CD14-positive monocyte (primary cell): ENCODE measurements around the gene PI4K2B. TPM values are rescaled to one million over a fixed set of nuclear protein-coding genes. Genes with fewer than 3 reads are reported as not detected.
"Not testable (repeated sequence)": the region's sequence is repeated elsewhere in the genome, so short reads cannot be mapped to it uniquely, and the experiment has no call there.

Experiments
- DNase-seq, 3 donors: peaks; one replicate each; pipeline ENCODE4 v3.0.0-alpha.2; 2011 to 2022
- H2AFZ ChIP-seq: 2 replicates; pipeline ENCODE4 v1.6.0; 2012; ENCODE audit warnings: mild to moderate bottlenecking, low read depth, low read length, inconsistent platforms; ENCODE audit not compliant: insufficient read depth, poor library complexity, severe bottlenecking
- H3K27ac ChIP-seq, 2 donors: 1 replicate in 1 of 2; 2 replicates in 1 of 2; pipeline ENCODE4 v1.5.1; 2012 to 2013; ENCODE audit warnings: low read length in 2 of 2, control low read depth in 1 of 2, inconsistent platforms in 1 of 2, low read depth in 1 of 2, mild to moderate bottlenecking in 1 of 2
- H3K27me3 ChIP-seq, 2 donors: one replicate each; pipeline versions ENCODE4 v1.6.0 to v1.6.1; 2011 to 2013; ENCODE audit warnings: low read length in 2 of 2; ENCODE audit not compliant: control insufficient read depth in 2 of 2, insufficient read depth in 2 of 2
- H3K36me3 ChIP-seq, 2 donors: replicated peaks in 1 of 2; 1 replicate in 1 of 2; 2 replicates in 1 of 2; pipeline versions ENCODE4 v1.5.1 to v1.6.1; 2012 to 2013; ENCODE audit warnings: low read length in 2 of 2, control low read depth in 1 of 2, inconsistent platforms in 1 of 2, mild to moderate bottlenecking in 1 of 2; ENCODE audit not compliant: insufficient read depth in 2 of 2, control insufficient read depth in 1 of 2
- H3K4me1 ChIP-seq, 2 donors: 1 replicate in 1 of 2; 2 replicates in 1 of 2; pipeline versions ENCODE4 v1.5.1 to v1.6.1; 2012 to 2013; ENCODE audit warnings: low read length in 2 of 2, control low read depth in 1 of 2, inconsistent platforms in 1 of 2, mild to moderate bottlenecking in 1 of 2, moderate library complexity in 1 of 2; ENCODE audit not compliant: insufficient read depth in 2 of 2, control insufficient read depth in 1 of 2
- H3K4me2 ChIP-seq: replicated peaks from 2 replicates; pipeline ENCODE3; 2012; ENCODE audit warnings: low read length, moderate library complexity, mild to moderate bottlenecking; ENCODE audit not compliant: poor library complexity, severe bottlenecking; ENCODE audit errors: extremely low read depth
- H3K4me3 ChIP-seq, 3 experiments: fragments of 200-600 bp in 1 of 3; sonication (generic) in 1 of 3; replicated peaks in 1 of 3; 1 replicate in 2 of 3; 2 replicates in 1 of 3; pipeline ENCODE4 v1.5.1; 2011 to 2013; ENCODE audit warnings: low read length in 3 of 3, mild to moderate bottlenecking in 3 of 3, control low read depth in 2 of 3, low read depth in 2 of 3, inconsistent platforms in 1 of 3, moderate library complexity in 1 of 3
- H3K79me2 ChIP-seq: 2 replicates; pipeline ENCODE4 v1.6.0; 2012; ENCODE audit warnings: mild to moderate bottlenecking, control low read depth, inconsistent platforms, low read length, moderate library complexity; ENCODE audit not compliant: insufficient read depth
- H3K9ac ChIP-seq: 2 replicates; pipeline ENCODE4 v1.6.0; 2017; ENCODE audit warnings: low read length, mild to moderate bottlenecking; ENCODE audit not compliant: insufficient read depth, poor library complexity, severe bottlenecking
- H3K9me3 ChIP-seq, 2 donors: replicated peaks in 1 of 2; 1 replicate in 1 of 2; 2 replicates in 1 of 2; pipeline versions ENCODE4 v1.5.1 to v1.6.1; 2012 to 2013; ENCODE audit warnings: low read length in 2 of 2, control low read depth in 1 of 2; ENCODE audit not compliant: control insufficient read depth in 1 of 2, insufficient read depth in 1 of 2
- H4K20me1 ChIP-seq: 2 replicates; pipeline ENCODE4 v1.6.0; 2012; ENCODE audit warnings: mild to moderate bottlenecking, low read length, control low read depth, moderate library complexity; ENCODE audit not compliant: insufficient read depth
- H3K27ac Mint-ChIP-seq, 7 donors: one replicate each; pipeline ENCODE4 v1.8.0; 2020; ENCODE audit warnings: mild to moderate bottlenecking in 7 of 7, mixed read lengths in 7 of 7, moderate library complexity in 6 of 7, inconsistent platforms in 2 of 7
- H3K27me3 Mint-ChIP-seq, 3 donors: one replicate each; pipeline ENCODE4 v1.8.0; 2021 to 2022; ENCODE audit warnings: low read depth in 3 of 3, mild to moderate bottlenecking in 3 of 3, mixed read lengths in 3 of 3, moderate library complexity in 3 of 3, inconsistent platforms in 1 of 3
- H3K36me3 Mint-ChIP-seq, 2 donors: one replicate each; pipeline ENCODE4 v1.8.0; 2020; ENCODE audit warnings: mixed read lengths in 2 of 2, inconsistent platforms in 1 of 2, mild to moderate bottlenecking in 1 of 2
- H3K4me1 Mint-ChIP-seq: one replicate; pipeline ENCODE4 v1.8.0; 2020; ENCODE audit warnings: mild to moderate bottlenecking, mixed read lengths
- H3K4me3 Mint-ChIP-seq, 2 donors: one replicate each; pipeline ENCODE4 v1.8.0; 2020; ENCODE audit warnings: mild to moderate bottlenecking in 2 of 2, mixed read lengths in 2 of 2, moderate library complexity in 1 of 2
- H3K9me3 Mint-ChIP-seq, 7 donors: one replicate each; pipeline ENCODE4 v1.8.0; 2020 to 2022; ENCODE audit warnings: mixed read lengths in 7 of 7, mild to moderate bottlenecking in 6 of 7, moderate library complexity in 6 of 7, inconsistent platforms in 2 of 7
- WGBS: methylation state at CpG from one replicate; pipeline ENCODE4 v1.1.5; 2013; ENCODE audit warnings: missing lambda C conversion rate; ENCODE audit not compliant: insufficient coverage; 5-methylcytosine and 5-hydroxymethylcytosine counted together
- intact Hi-C, 2 donors: fragments of 100-400 bp; cut with micrococcal nuclease; formaldehyde crosslinking; loops; one replicate each; pipeline versions ENCODE4 v1.15.0 to v1.15.1; 2023
- polyA plus RNA-seq, 3 donors: library from polyadenylated mRNA; depleted of rRNA in 1 of 3; unstranded in 2 of 3; stranded (reverse) in 1 of 3; fragments of 300-500 nt in 2 of 3; fragments of >200 nt in 1 of 3; fragmentation: Illumina TruSeq in 2 of 3; gene quantifications; 1 replicate in 2 of 3; 2 replicates in 1 of 3; pipeline ENCODE4 v1.2.3, GENCODE V29; 2012 to 2021
- TF ChIP-seq, protein P1 (sequence below): fragments of 200-600 bp; IDR thresholded peaks from one replicate; pipeline ENCODE4 v1.8.0; 2022; ENCODE audit warnings: antibody characterized with exemption, mild to moderate bottlenecking

PI4K2B gene
- polyA plus RNA-seq, 3 donors: 3.0 to 8.5 (median 7.4) TPM

DNA sequence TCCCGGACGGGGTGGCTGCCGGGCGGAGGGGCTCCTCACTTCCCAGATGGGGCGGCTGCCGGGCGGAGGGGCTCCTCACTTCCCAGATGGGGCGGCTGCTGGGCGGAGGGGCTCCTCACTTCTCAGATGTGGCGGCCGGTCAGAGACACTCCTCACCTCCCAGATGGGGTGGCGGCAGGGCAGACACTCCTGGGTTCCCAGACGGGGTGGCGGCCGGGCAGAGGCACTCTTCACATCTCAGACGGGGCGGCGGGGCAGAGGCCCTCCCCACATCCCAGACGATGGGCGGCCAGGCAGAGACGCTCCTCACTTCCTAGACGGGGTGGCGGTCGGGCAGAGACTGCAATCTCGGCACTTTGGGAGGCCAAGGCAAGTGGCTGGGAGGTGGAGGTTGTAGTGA is 15.7 kb downstream of the PI4K2B start:
- Mint-ChIP-seq H3K36me3 (peaks cover 9 to 25% of the 10 kb centered on the region in 2 donors), H3K4me1 (peaks cover 16% of the 10 kb centered on the region), H3K27ac (peak overlapping the region in 1 of 7 donors; percentile 33), H3K9me3 (peaks cover 11 to 20% (median 14%) of the 10 kb centered on the region in 7 donors)
- intact Hi-C loops: loop anchor here in 1 of 2 donors (10.0 kb wide), 1 partner anchor 65 kb away; the partner anchor contains the start of gene ZCCHC4
- H4K20me1 ChIP-seq: peaks cover 14% of the 10 kb centered on the region
- WGBS: 99% methylated on average over 11 of the region's 25 CpGs
- H3K9me3 ChIP-seq: peaks cover 6 to 12% of the 10 kb centered on the region in 2 donors
- H3K36me3 ChIP-seq, H3K27me3 ChIP-seq, H2AFZ ChIP-seq, H3K27me3 Mint-ChIP-seq, DNase-seq, H3K4me3 Mint-ChIP-seq, H3K4me1 ChIP-seq, H3K27ac ChIP-seq, H3K4me3 ChIP-seq, H3K9ac ChIP-seq, H3K4me2 ChIP-seq: not testable (repeated sequence)
- H3K79me2 ChIP-seq: peaks cover 68% of the 10 kb centered on the region

DNA sequence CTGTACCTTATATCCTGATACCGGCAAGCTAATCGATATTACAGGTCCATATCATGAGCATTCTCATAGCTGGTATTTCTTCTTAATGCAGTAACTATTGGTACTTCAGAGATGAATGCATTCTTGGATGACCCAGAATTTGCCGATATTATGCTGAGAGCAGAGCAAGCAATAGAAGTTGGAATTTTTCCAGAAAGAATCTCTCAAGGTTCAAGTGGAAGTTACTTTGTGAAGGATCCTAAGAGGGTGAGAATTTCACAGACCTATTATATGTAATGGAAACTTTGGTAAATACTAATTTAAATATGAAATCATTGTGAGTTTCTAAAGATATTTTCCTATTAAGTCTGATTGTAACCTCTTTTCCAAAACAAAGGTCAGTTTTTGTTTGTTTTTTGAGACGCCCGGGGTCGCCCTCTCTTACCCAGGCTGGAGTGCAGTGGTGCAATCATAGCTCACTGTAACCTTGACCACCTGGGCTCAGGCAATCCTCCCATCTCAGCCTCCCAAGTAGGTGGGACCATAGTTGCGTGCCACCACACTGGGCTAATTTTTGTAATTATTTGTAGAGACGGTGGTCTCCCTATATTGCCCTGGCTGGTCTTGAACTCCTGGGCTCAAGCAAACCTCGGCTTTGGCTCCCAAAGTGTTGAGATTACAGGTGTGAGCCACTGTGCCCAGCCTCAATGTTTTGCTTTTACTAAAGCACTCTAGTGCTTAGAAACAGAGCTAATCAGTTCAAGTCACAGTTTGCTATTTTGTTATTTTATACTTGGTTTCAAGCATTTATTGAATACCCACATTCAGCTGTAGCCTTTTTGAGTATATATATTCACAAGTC is 18.6 kb downstream of the PI4K2B start:
- no peaks in the 10 kb centered on the region for H3K27me3 ChIP-seq
- no peak overlapping the region for H3K9ac ChIP-seq
- peaks cover 25 to 36% of the 10 kb centered on the region in 2 donors for H3K36me3 Mint-ChIP-seq
- H3K27ac Mint-ChIP-seq: peak overlapping the region in 3 of 7 donors; percentile 23 to 75 (median 60)
- H3K79me2 ChIP-seq: peaks cover 44% of the 10 kb centered on the region
- no peak overlapping the region for H3K4me3 ChIP-seq
- no CpG with 5 or more reads among the region's 9 CpGs for WGBS
- peak overlapping the region; percentile 22 for H3K4me2 ChIP-seq
- peaks cover 14% of the 10 kb centered on the region for H3K4me1 Mint-ChIP-seq
- H3K36me3 ChIP-seq: peaks cover 23 to 30% of the 10 kb centered on the region in 2 donors
- peaks cover 4 to 8% of the 10 kb centered on the region in 2 donors for H3K4me1 ChIP-seq
- H4K20me1 ChIP-seq: peaks cover 6% of the 10 kb centered on the region
- H3K27me3 Mint-ChIP-seq: peaks cover 0 to 3% (median 0%) of the 10 kb centered on the region in 3 donors
- H2AFZ ChIP-seq: no peak overlapping the region
- peaks cover 0 to 3% (median 0%) of the 10 kb centered on the region in 7 donors for H3K9me3 Mint-ChIP-seq
- H3K4me3 Mint-ChIP-seq: no peak overlapping the region
- H3K27ac ChIP-seq: peak overlapping the region in 1 of 2 donors; percentile 66
- no peaks in the 10 kb centered on the region for H3K9me3 ChIP-seq
- no peak for DNase-seq
- intact Hi-C loops: no loop called here
- TF ChIP-seq, protein P1, sequence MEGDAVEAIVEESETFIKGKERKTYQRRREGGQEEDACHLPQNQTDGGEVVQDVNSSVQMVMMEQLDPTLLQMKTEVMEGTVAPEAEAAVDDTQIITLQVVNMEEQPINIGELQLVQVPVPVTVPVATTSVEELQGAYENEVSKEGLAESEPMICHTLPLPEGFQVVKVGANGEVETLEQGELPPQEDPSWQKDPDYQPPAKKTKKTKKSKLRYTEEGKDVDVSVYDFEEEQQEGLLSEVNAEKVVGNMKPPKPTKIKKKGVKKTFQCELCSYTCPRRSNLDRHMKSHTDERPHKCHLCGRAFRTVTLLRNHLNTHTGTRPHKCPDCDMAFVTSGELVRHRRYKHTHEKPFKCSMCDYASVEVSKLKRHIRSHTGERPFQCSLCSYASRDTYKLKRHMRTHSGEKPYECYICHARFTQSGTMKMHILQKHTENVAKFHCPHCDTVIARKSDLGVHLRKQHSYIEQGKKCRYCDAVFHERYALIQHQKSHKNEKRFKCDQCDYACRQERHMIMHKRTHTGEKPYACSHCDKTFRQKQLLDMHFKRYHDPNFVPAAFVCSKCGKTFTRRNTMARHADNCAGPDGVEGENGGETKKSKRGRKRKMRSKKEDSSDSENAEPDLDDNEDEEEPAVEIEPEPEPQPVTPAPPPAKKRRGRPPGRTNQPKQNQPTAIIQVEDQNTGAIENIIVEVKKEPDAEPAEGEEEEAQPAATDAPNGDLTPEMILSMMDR: no peak
